HUES6 (cell line): Measurements from ENCODE around the gene OSR1.

Experiments
- H3K27ac ChIP-seq: 2 replicates; pipeline ENCODE4 v1.7.0; 2013; ENCODE audit warnings: low read depth, mild to moderate bottlenecking, low read length, inconsistent platforms
- H3K27me3 ChIP-seq: 2 replicates; pipeline ENCODE4 v1.6.1; 2013; ENCODE audit warnings: low read length; ENCODE audit not compliant: control insufficient read depth, insufficient read depth
- H3K36me3 ChIP-seq: 2 replicates; pipeline ENCODE4 v1.6.1; 2013; ENCODE audit warnings: low read length; ENCODE audit not compliant: control insufficient read depth, insufficient read depth
- H3K4me1 ChIP-seq: 2 replicates; pipeline ENCODE4 v1.6.1; 2013; ENCODE audit warnings: low read length; ENCODE audit not compliant: control insufficient read depth, insufficient read depth
- H3K4me3 ChIP-seq: 2 replicates; pipeline ENCODE4 v1.5.1; 2013; ENCODE audit warnings: low read depth, low read length
- H3K9ac ChIP-seq: one replicate; pipeline ENCODE4 v1.6.1; 2013; ENCODE audit warnings: mild to moderate bottlenecking, low read length
- H3K9me3 ChIP-seq: 2 replicates; pipeline ENCODE4 v1.6.1; 2013; ENCODE audit warnings: low read depth, low read length; ENCODE audit not compliant: control insufficient read depth, insufficient read depth

OSR1 gene

DNA sequence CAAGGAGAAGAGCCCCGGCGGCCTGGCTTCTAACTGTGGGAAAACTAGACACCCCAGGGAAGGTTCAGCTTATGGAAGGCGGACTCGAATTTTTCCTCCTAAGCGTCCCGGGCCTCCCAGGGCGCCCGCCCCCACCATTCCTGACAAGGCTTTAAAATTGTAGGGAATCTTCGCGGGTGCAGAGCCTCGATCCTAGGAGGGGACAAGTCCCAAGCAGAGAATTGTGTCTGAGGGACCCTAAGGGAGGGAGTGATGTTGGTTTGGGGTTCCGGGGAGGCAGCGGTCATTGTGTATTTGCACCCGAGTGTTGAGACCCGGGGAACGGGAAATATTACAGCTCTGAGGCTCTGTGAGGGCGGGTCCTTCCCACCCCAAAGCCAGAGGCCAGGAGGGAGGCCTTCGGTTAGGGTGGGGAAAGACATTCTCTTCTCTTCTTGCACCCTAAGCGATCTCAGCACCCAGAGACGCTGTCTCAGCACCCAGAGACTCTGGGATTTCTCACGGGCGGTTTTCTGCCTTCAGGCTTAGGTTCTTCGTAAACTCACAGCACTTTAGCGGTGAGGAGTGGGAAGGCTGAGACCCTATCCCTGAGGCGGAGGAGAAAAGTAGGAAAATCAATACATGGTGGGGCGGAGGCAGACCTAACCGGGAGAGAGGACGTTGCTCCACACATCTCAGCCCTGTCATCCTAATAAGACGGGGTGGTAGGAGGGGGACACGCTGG is 7.6 kb downstream of the OSR1 start:
- Histone ChIP-seq H3K4me3 (peak overlapping the region; percentile 51), H3K36me3 (no peaks in the 10 kb centered on the region), H3K4me1 (peaks cover 22% of the 10 kb centered on the region), H3K27me3 (peaks cover 76% of the 10 kb centered on the region), H3K9me3 (no peaks in the 10 kb centered on the region), H3K27ac (no peak overlapping the region), H3K9ac (no peak overlapping the region)

DNA sequence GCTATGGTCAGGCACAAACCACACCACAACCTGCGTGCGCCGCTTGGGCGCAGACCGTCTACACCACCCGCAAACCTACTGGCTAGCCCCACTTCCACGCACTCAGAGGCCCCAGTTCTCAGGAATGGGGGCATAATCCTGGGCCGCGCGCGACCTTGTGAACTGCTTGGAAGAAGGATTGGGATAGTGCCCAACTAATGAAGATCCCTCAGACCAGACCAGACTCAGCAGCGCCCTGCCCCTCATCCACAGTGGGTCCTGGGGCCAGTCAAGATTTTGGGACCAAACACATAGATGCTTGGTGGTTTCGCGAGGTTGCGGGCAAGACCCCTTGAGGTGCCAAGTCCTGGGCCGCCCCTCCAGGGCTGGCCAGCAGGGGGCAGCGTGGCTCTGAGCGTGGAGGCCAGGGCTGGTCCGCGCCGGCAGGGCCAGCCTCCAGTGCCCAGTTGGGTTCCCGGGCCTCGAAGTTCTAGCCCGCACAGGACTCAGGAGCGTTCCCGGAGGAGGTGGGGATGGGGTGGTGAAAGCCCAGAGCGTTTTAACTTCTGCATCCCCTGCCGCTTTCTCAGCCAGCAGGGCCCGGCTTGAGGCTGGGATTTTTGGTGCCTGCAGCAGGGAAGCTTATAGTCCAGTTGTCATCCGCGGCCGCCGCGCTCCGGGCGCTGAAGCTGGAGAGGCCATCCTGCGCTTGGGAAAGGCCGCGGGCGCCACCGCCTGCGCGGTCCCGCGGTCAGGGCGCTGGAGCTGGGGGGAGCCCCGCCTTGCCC is 8.3 kb downstream of the OSR1 start:
- Histone ChIP-seq H3K9me3 (no peaks in the 10 kb centered on the region), H3K36me3 (no peaks in the 10 kb centered on the region), H3K27ac (no peak overlapping the region), H3K4me3 (peak overlapping the region; percentile 51), H3K9ac (no peak overlapping the region), H3K4me1 (peaks cover 18% of the 10 kb centered on the region), H3K27me3 (peaks cover 69% of the 10 kb centered on the region)

DNA sequence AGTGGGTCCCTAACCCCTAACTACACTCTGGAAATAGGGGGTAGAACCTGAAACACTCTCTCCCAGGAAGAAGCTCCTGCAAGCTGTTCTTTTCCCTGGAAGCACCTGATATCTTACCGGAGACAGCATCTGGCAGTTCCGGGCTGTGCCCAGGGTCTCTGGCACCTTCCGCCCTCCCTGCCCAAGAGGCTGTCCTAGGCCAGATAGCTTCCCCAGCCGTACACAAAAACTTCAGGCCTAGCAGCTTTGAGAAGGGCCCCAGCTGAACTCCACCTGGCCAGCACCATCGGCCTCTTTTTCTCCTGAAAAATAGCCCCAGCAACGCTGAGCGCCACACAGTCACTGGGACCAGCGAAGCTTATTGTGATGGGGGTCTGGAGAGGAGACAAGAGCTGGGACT is 9.7 kb downstream of the OSR1 start:
- H3K9me3 ChIP-seq, result no peaks in the 10 kb centered on the region
- H3K4me1 ChIP-seq, result peaks cover 18% of the 10 kb centered on the region
- no peaks in the 10 kb centered on the region for H3K36me3 ChIP-seq
- H3K4me3 ChIP-seq, result peak overlapping the region; percentile 89
- no peak overlapping the region for H3K9ac ChIP-seq
- H3K27ac ChIP-seq, result no peak overlapping the region
- peaks cover 55% of the 10 kb centered on the region for H3K27me3 ChIP-seq

DNA sequence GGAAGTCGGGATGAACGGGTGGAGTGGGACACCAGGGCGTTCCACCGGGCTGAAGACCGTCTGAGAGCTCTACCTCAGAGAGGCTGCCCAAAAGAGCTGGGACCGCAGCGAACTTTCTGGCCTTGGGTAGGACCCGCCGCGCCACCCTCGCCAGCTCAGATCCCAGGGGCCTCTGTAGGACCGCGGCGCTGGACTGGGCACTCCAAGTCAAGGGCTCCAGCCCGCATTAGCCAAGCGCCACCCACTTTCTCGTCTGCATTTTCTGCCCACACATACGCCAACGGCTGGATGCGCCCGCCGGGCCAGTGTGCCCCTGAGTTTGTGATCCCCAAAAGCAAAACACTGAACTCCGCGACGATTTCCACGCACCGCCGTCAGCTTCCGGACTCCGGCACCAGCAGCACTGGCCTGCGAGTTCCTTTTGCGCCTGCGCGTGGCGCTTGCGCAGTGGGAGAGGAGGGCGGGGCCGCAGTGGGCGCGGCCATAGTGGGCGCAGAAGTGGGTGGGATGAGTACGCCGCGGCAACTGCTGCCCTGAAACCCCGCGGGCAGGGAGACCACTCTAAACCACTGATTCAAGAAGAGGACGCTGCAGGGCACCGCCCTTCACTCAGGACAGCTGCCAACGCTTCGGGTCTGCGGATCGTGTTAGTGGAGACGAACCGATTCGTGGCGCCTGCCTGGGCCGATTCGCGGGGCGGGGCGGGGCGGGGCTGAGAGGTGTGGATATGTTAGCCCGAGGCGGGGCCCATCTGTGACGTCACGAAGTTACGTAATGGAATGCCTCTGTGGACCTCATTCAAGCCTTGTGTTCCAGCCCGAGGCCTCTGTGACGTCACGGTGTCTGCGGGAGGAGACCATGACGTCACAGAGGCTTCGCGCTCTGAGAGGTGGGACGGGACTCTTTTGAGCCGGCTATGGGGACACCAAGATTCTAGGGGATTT is 10.5 kb downstream of the OSR1 start:
- H3K36me3 ChIP-seq, result no peaks in the 10 kb centered on the region
- H3K4me1 ChIP-seq, result peaks cover 11% of the 10 kb centered on the region
- peak overlapping the region; percentile 20; the same call in 1 of the 2 replicates for H3K27ac ChIP-seq
- no peaks in the 10 kb centered on the region for H3K9me3 ChIP-seq
- peaks cover 47% of the 10 kb centered on the region for H3K27me3 ChIP-seq
- peak overlapping the region; percentile 89 for H3K4me3 ChIP-seq
- peak overlapping the region; percentile 87 for H3K9ac ChIP-seq

DNA sequence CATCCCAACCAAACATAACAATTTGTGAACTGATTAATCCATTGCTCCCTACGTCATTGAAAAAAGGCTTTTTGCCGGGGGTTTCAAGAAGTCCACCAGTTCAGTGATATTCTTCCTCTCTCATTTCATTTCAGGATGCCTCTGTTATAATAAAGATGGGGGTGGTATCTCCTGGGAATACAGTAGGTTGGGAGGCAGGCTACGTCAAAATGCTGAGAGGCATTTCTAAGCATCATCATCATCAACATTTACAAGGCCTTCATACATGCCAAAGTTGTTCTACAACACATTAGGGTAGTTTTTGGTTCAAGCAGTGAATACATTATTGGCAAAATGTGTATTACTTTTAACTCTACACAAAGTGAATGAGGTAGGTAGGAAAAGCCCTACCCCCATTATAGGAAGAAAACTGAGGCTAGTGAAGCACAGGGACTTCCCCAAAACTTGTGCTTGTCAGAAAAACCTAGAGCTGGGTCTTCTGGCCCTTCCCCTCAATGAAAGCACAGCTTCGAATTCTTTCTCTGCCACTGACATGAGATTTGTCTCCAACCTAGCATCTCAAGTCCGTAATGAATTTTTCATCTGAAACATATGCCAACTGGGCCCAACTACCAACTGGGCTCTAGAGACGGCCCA is 11.3 kb downstream of the OSR1 start:
- Histone ChIP-seq H3K27ac (no peak overlapping the region; the same call in 1 of the 2 replicates), H3K4me3 (peak overlapping the region; percentile 89), H3K9me3 (no peaks in the 10 kb centered on the region), H3K4me1 (peaks cover 8% of the 10 kb centered on the region), H3K9ac (peak overlapping the region; percentile 87), H3K36me3 (no peaks in the 10 kb centered on the region), H3K27me3 (peaks cover 39% of the 10 kb centered on the region)

DNA sequence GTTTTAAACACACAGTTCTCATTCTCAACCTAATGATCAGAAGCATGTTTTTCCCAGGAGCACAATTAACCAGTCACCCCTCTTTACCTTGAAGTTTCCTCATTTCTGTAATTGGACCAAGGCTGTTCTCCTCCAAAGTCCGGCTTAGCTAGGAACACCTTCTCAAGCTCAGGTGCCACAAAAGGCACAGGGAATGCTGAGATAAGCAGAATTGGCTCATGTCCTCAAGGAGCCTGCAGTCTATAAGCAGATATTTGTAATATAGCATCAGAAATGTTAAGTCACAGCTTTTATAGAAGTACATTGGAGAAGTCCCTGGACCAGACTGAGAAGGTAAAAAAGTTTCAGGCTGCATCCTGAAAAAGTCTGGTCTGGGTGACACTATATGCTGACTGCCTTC is 20.7 kb downstream of the OSR1 start:
- Histone ChIP-seq H3K9me3 (peaks cover 6% of the 10 kb centered on the region), H3K36me3 (no peaks in the 10 kb centered on the region), H3K27ac (no peak overlapping the region), H3K4me1 (no peaks in the 10 kb centered on the region; the same call in 1 of the 2 replicates), H3K4me3 (no peak overlapping the region), H3K27me3 (no peaks in the 10 kb centered on the region), H3K9ac (no peak overlapping the region)

DNA sequence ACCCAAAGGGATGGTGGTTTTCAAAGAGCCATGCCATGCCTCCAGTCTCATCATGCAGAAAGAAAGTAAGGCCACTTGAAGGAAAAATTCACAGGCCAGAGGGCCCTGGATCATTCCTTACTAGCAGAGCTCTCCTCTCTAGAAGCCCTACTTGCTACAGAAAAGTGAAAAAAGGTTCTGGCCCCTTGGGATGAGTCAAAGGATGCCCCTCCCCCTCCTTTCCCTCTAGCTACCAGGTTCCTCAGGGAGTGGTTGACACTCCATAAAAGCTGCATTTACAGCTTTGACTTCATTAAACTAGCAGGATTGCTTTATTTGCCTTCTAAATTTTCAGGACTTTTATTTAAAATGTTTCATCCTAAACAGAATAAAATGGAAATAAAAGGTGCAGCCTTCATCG is 21.2 kb downstream of the OSR1 start:
- Histone ChIP-seq H3K9ac (no peak overlapping the region), H3K4me3 (no peak overlapping the region), H3K27ac (no peak overlapping the region), H3K9me3 (peaks cover 6% of the 10 kb centered on the region), H3K36me3 (no peaks in the 10 kb centered on the region), H3K27me3 (no peaks in the 10 kb centered on the region), H3K4me1 (no peaks in the 10 kb centered on the region; the same call in 1 of the 2 replicates)

DNA sequence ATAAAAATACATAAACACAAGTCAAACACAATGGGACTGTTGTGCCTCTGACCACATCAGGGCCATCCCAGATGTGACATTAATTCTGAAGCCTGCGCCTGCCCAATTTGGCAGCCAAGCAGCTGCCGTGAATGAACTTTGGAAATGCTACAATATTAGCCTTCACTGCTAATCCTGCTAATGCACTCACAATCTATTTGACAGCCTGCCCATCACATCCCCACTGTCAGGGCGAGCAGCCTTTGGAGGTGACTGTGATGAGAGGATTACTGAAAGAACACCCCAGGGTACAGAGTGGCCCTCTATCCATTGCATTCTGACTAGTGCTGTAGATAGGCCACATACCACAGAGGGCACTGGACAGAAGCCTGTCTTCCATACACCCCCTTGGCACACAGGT is 21.6 kb downstream of the OSR1 start:
- H3K27me3 ChIP-seq, result no peaks in the 10 kb centered on the region
- H3K36me3 ChIP-seq, result no peaks in the 10 kb centered on the region
- H3K4me3 ChIP-seq, result no peak overlapping the region
- H3K4me1 ChIP-seq, result no peaks in the 10 kb centered on the region; the same call in 1 of the 2 replicates
- peaks cover 6% of the 10 kb centered on the region for H3K9me3 ChIP-seq
- no peak overlapping the region for H3K9ac ChIP-seq
- no peak overlapping the region for H3K27ac ChIP-seq

DNA sequence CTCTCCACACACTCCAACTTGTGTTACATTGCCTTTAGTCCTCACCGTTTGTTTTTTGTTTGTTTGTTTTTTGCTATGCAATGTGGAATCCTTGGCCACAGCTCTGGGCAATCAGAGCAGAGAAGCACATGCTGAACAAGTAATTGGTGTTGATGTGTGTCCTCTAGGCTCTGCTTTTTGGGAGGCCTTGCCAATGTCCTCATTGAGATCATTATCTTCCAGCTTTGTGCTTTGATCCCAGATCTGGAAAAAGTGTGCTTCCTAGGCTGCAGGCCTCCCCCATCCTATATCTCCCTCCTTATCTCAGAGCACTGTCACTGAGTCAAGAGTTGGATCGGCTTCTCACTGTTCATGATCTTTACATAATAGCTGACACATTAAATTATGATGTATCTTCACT is 25.9 kb downstream of the OSR1 start:
- H3K36me3 ChIP-seq, result no peaks in the 10 kb centered on the region
- no peak overlapping the region for H3K27ac ChIP-seq
- H3K9ac ChIP-seq, result no peak overlapping the region
- no peaks in the 10 kb centered on the region; the same call in 1 of the 2 replicates for H3K4me1 ChIP-seq
- H3K9me3 ChIP-seq, result no peaks in the 10 kb centered on the region
- H3K4me3 ChIP-seq, result no peak overlapping the region
- H3K27me3 ChIP-seq, result no peaks in the 10 kb centered on the region

DNA sequence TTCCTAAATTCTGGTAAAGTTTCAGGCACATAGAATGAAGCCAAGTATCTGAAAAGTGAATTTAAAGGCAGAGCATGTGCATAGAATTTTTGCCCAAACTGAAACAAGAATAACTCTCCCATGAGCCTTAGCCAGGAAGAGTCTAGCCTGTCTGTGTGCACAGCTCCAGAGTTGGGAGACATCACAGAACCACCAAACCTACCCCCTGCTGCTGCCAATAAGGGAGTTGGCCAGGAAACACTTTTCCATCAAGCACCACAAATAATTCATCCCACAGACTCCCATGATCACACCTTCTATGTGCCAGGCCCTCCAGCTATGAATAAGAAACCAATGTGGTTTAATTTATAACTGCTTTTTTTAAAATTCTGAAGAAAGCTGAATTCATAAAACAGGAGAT is 27.0 kb downstream of the OSR1 start:
- no peak overlapping the region for H3K4me3 ChIP-seq
- H3K4me1 ChIP-seq, result no peaks in the 10 kb centered on the region
- H3K27ac ChIP-seq, result no peak overlapping the region
- H3K9ac ChIP-seq, result no peak overlapping the region
- H3K27me3 ChIP-seq, result no peaks in the 10 kb centered on the region
- no peaks in the 10 kb centered on the region for H3K36me3 ChIP-seq
- H3K9me3 ChIP-seq, result no peaks in the 10 kb centered on the region
